Fibroblast of mammary gland (primary cell): ENCODE data around the gene ACTA2.

Experiments used
- DNase-seq: peaks from one replicate; pipeline ENCODE4 v3.0.0-alpha.2; 2010; ENCODE audit warnings: low read depth
- H3K4me3 ChIP-seq: 2 replicates; pipeline ENCODE4 v1.5.1; 2011; ENCODE audit warnings: low read depth, mild to moderate bottlenecking, low read length, moderate library complexity; ENCODE audit not compliant: control insufficient read depth
- CTCF ChIP-seq: conservative IDR thresholded peaks from 2 replicates; pipeline ENCODE4 v1.5.1; 2011; ENCODE audit warnings: low read depth, low read length, inconsistent platforms; ENCODE audit not compliant: control insufficient read depth, insufficient read depth

ACTA2 gene

GRCh38 chr10:88886557-88886956, 66.0 kb downstream of the ACTA2 start:
- DNase-seq, result peak; percentile 19
- H3K4me3 ChIP-seq, result no peak overlapping the region
- no peak for TF ChIP-seq CTCF
